Neural cell (in vitro differentiated cells): ENCODE data around the gene TMEM44. TPM values are rescaled to one million over a fixed set of nuclear protein-coding genes. Genes with fewer than 3 reads are reported as not detected.

Experiments
- H2AFZ ChIP-seq: fragments of 200-600, 300-800 bp; sonication (generic), shearing (Covaris generic); 2 replicates; pipeline ENCODE4 v1.6.0; 2014; ENCODE audit warnings: low read depth, mild to moderate bottlenecking, antibody characterized with exemption, low read length, moderate library complexity
- H3F3A ChIP-seq: fragments of 200-600 bp; shearing (Covaris generic); 2 replicates; pipeline ENCODE4 v1.6.1; 2016; ENCODE audit warnings: mild to moderate bottlenecking, moderate library complexity, mixed read lengths, antibody characterized with exemption, low read length; ENCODE audit not compliant: insufficient read depth, poor library complexity, severe bottlenecking
- H3K27ac ChIP-seq: fragments of 200-600, 300-800 bp; sonication (generic), shearing (Covaris generic); 2 replicates; pipeline ENCODE4 v1.5.1; 2014; ENCODE audit warnings: mild to moderate bottlenecking, low read length, moderate library complexity
- H3K27me3 ChIP-seq: fragments of 300-800, 200-600 bp; sonication (generic), shearing (Covaris generic); 2 replicates; pipeline ENCODE4 v1.6.0; 2014; ENCODE audit warnings: mild to moderate bottlenecking, low read depth, low read length, moderate library complexity; ENCODE audit not compliant: insufficient read depth
- H3K36me3 ChIP-seq: fragments of 300-800, 200-600 bp; sonication (generic), shearing (Covaris generic); 2 replicates; pipeline ENCODE4 v1.5.1; 2014; ENCODE audit warnings: mild to moderate bottlenecking, antibody characterized with exemption, low read length, moderate library complexity; ENCODE audit not compliant: insufficient read depth
- H3K4me2 ChIP-seq: fragments of 300-800, 200-600 bp; sonication (generic), shearing (Covaris generic); 2 replicates; pipeline ENCODE4 v1.6.0; 2014; ENCODE audit warnings: mild to moderate bottlenecking, low read length
- H3K4me3 ChIP-seq: fragments of 300-800, 200-600 bp; sonication (generic), shearing (Covaris generic); 2 replicates; pipeline ENCODE4 v1.5.1; 2014; ENCODE audit warnings: mild to moderate bottlenecking, low read length, moderate library complexity
- H3K79me2 ChIP-seq: fragments of 200-600 bp; shearing (Covaris generic); replicated peaks from 2 replicates; pipeline ENCODE4 v1.6.0; 2014; ENCODE audit warnings: mild to moderate bottlenecking, low read length, moderate library complexity; ENCODE audit not compliant: insufficient read depth
- H3K9ac ChIP-seq: fragments of 300-800, 200-600 bp; sonication (generic), shearing (Covaris generic); 2 replicates; pipeline ENCODE4 v1.6.1; 2016; ENCODE audit warnings: mild to moderate bottlenecking, low read length, mixed read lengths
- H3K9me2 ChIP-seq: fragments of 200-600 bp; shearing (Covaris generic); 2 replicates; pipeline ENCODE4 v1.6.1; 2016; ENCODE audit warnings: mild to moderate bottlenecking, low read length, mixed read lengths; ENCODE audit not compliant: insufficient read depth
- H3K9me3 ChIP-seq: fragments of 200-600, 300-800 bp; sonication (generic), shearing (Covaris generic); 2 replicates; pipeline ENCODE4 v1.6.1; 2016; ENCODE audit warnings: mild to moderate bottlenecking, mixed run types, low read length, moderate library complexity, mixed read lengths
- H4K20me1 ChIP-seq: fragments of 200-600 bp; shearing (Covaris generic); 2 replicates; pipeline ENCODE4 v1.6.1; 2016; ENCODE audit warnings: mild to moderate bottlenecking, mixed run types; ENCODE audit not compliant: insufficient read depth
- EP300 ChIP-seq: fragments of 450-650 bp; conservative IDR thresholded peaks from 2 replicates; pipeline ENCODE4 v1.6.1; 2014; ENCODE audit warnings: antibody characterized with exemption, mild to moderate bottlenecking, moderate library complexity; ENCODE audit not compliant: poor library complexity, severe bottlenecking
- EZH2 ChIP-seq: fragments of 200-600, 300-800 bp; shearing (Covaris generic), sonication (generic); IDR thresholded peaks from 2 replicates; pipeline ENCODE4 v1.6.1; 2014; ENCODE audit warnings: antibody characterized with exemption, low read length, borderline replicate concordance, mild to moderate bottlenecking; ENCODE audit not compliant: insufficient read depth, poor library complexity, severe bottlenecking
- MXI1 ChIP-seq: fragments of 450-650 bp; conservative IDR thresholded peaks from 2 replicates; pipeline ENCODE4 v1.6.1; 2014; ENCODE audit warnings: antibody characterized with exemption, mild to moderate bottlenecking; ENCODE audit not compliant: poor library complexity, severe bottlenecking
- POLR2AphosphoS5 ChIP-seq: IDR thresholded peaks from 2 replicates; pipeline ENCODE4 v1.6.1; 2012
- RAD21 ChIP-seq: fragments of 450-650 bp; conservative IDR thresholded peaks from 2 replicates; pipeline ENCODE4 v1.6.1; 2014; ENCODE audit warnings: antibody characterized with exemption, mild to moderate bottlenecking, moderate library complexity
- SMC3 ChIP-seq: fragments of 450-650 bp; conservative IDR thresholded peaks from 2 replicates; pipeline ENCODE4 v1.6.1; 2014; ENCODE audit warnings: antibody characterized with exemption, mild to moderate bottlenecking, moderate library complexity; ENCODE audit not compliant: poor library complexity
- TAF1 ChIP-seq: IDR thresholded peaks from 2 replicates; pipeline ENCODE4 v1.6.1; 2012; ENCODE audit warnings: low read depth
- polyA plus RNA-seq: library from polyadenylated mRNA; depleted of rRNA; stranded (reverse); fragments of >200 nt; gene quantifications from 2 replicates; pipeline ENCODE4 v1.2.3, GENCODE V29; 2014
- TF ChIP-seq, protein P1 (sequence below): fragments of 450-650 bp; IDR thresholded peaks from 2 replicates; pipeline ENCODE4 v1.5.1; 2014; ENCODE audit warnings: antibody characterized with exemption, mild to moderate bottlenecking, moderate library complexity; ENCODE audit not compliant: poor library complexity, severe bottlenecking
- TF ChIP-seq, protein P2 (sequence below): IDR thresholded peaks from 2 replicates; pipeline ENCODE4 v1.6.1; 2012; ENCODE audit warnings: borderline replicate concordance

TMEM44 gene
- polyA plus RNA-seq, 1 donor from 2014 or later: 40.6 TPM

DNA sequence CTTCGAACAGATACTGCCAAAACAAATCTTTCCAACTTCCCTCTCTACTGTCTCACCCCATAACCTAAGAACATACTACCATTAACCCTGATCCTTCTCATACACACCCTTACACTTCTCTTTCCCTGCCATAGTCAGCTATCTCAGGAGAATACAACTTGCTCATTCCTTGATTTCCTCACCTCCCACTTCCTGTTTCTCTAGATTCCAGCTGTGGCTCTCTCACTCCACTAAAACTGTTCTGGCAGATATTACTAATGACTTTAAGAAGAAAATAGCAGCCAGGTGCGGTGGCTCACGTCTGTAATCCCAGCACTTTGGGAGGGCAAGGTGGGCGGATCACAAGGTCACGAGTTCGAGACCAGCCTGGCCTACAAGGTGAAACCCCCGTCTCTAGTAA, 34.1 kb upstream of the TMEM44 start:
- H3K4me3 ChIP-seq: no peak overlapping the region
- no peak overlapping the region for H3K9ac ChIP-seq
- no peak overlapping the region for H3K4me2 ChIP-seq
- H3F3A ChIP-seq: no peaks in the 10 kb centered on the region
- no peaks in the 10 kb centered on the region for H4K20me1 ChIP-seq
- H3K36me3 ChIP-seq: no peaks in the 10 kb centered on the region
- no peaks in the 10 kb centered on the region for H3K9me3 ChIP-seq
- no peaks in the 10 kb centered on the region for H3K27me3 ChIP-seq
- H2AFZ ChIP-seq: no peak overlapping the region
- no peak overlapping the region for H3K27ac ChIP-seq
- H3K79me2 ChIP-seq: peaks cover 16% of the 10 kb centered on the region
- TF ChIP-seq, protein P1, sequence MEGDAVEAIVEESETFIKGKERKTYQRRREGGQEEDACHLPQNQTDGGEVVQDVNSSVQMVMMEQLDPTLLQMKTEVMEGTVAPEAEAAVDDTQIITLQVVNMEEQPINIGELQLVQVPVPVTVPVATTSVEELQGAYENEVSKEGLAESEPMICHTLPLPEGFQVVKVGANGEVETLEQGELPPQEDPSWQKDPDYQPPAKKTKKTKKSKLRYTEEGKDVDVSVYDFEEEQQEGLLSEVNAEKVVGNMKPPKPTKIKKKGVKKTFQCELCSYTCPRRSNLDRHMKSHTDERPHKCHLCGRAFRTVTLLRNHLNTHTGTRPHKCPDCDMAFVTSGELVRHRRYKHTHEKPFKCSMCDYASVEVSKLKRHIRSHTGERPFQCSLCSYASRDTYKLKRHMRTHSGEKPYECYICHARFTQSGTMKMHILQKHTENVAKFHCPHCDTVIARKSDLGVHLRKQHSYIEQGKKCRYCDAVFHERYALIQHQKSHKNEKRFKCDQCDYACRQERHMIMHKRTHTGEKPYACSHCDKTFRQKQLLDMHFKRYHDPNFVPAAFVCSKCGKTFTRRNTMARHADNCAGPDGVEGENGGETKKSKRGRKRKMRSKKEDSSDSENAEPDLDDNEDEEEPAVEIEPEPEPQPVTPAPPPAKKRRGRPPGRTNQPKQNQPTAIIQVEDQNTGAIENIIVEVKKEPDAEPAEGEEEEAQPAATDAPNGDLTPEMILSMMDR: no peak
- TF ChIP-seq EZH2 (no peak), TAF1 (no peak), RAD21 (no peak), POLR2AphosphoS5 (no peak), EP300 (no peak), SMC3 (no peak), MXI1 (no peak)
- TF ChIP-seq, protein P2, sequence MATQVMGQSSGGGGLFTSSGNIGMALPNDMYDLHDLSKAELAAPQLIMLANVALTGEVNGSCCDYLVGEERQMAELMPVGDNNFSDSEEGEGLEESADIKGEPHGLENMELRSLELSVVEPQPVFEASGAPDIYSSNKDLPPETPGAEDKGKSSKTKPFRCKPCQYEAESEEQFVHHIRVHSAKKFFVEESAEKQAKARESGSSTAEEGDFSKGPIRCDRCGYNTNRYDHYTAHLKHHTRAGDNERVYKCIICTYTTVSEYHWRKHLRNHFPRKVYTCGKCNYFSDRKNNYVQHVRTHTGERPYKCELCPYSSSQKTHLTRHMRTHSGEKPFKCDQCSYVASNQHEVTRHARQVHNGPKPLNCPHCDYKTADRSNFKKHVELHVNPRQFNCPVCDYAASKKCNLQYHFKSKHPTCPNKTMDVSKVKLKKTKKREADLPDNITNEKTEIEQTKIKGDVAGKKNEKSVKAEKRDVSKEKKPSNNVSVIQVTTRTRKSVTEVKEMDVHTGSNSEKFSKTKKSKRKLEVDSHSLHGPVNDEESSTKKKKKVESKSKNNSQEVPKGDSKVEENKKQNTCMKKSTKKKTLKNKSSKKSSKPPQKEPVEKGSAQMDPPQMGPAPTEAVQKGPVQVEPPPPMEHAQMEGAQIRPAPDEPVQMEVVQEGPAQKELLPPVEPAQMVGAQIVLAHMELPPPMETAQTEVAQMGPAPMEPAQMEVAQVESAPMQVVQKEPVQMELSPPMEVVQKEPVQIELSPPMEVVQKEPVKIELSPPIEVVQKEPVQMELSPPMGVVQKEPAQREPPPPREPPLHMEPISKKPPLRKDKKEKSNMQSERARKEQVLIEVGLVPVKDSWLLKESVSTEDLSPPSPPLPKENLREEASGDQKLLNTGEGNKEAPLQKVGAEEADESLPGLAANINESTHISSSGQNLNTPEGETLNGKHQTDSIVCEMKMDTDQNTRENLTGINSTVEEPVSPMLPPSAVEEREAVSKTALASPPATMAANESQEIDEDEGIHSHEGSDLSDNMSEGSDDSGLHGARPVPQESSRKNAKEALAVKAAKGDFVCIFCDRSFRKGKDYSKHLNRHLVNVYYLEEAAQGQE: no peak
- no peaks in the 10 kb centered on the region for H3K9me2 ChIP-seq

DNA sequence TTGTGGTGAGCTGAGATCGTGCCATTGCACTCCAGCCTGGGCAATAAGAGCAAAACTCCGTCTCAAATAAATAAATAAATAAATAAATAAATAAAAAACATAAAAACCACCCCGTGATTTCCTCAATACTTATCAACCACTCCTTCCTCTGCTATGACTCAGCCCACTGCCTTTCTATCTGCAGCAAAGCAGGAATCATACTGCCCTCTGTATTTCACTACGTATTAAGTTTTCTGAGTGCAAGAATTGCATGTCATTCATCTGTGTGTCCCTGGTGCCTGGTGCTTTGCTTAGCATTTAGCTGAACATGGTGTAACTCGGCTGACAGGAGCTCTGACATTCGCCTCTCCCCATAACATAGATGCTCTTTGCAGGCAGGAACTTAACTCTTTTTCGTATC, 31.6 kb upstream of the TMEM44 start:
- H3F3A ChIP-seq: no peaks in the 10 kb centered on the region
- TF ChIP-seq SMC3 (no peak), EZH2 (no peak), EP300 (no peak), RAD21 (no peak), MXI1 (no peak), TAF1 (no peak), POLR2AphosphoS5 (no peak)
- TF ChIP-seq, protein P1: no peak
- TF ChIP-seq, protein P2: no peak
- H4K20me1 ChIP-seq: no peaks in the 10 kb centered on the region
- H3K4me2 ChIP-seq: no peak overlapping the region
- no peaks in the 10 kb centered on the region for H3K9me3 ChIP-seq
- no peaks in the 10 kb centered on the region for H3K9me2 ChIP-seq
- no peak overlapping the region for H3K4me3 ChIP-seq
- no peaks in the 10 kb centered on the region for H3K79me2 ChIP-seq
- no peaks in the 10 kb centered on the region for H3K27me3 ChIP-seq
- H3K9ac ChIP-seq: no peak overlapping the region
- H3K27ac ChIP-seq: no peak overlapping the region
- no peaks in the 10 kb centered on the region for H3K36me3 ChIP-seq
- no peak overlapping the region for H2AFZ ChIP-seq
